Thoracic aorta (tissue), 2 donors: ENCODE data around the gene SLC7A7. TPM values are rescaled to one million over a fixed set of nuclear protein-coding genes. Genes with fewer than 3 reads are reported as not detected.

Source experiments
- ATAC-seq: fragments of 150-250 bp; one replicate; pipeline ENCODE4 v1.8.0; 2017; ENCODE audit warnings: low read depth; ENCODE audit not compliant: insufficient number of reproducible peaks, low FRiP score
- DNase-seq: peaks from one replicate; pipeline ENCODE4 v3.0.0-alpha.2; 2020; ENCODE audit warnings: low spot score
- H3K27ac ChIP-seq, 2 donors: fragments of 200-600 bp; sonication (generic); 1 replicate in 1 of 2; 2 replicates in 1 of 2; pipeline ENCODE4 v1.5.1; 2016; ENCODE audit warnings: mild to moderate bottlenecking in 2 of 2, moderate library complexity in 2 of 2
- H3K27me3 ChIP-seq: fragments of 200-600 bp; sonication (generic); replicated peaks from 2 replicates; pipeline ENCODE4 v1.6.0; 2016; ENCODE audit warnings: mild to moderate bottlenecking; ENCODE audit not compliant: insufficient read depth
- H3K36me3 ChIP-seq: fragments of 200-600 bp; sonication (generic); one replicate; pipeline ENCODE4 v1.5.1; 2016
- H3K4me1 ChIP-seq, 2 donors: fragments of 200-600 bp; sonication (generic); 1 replicate in 1 of 2; 2 replicates in 1 of 2; pipeline versions ENCODE4 v1.5.1 to v1.6.0; 2016; ENCODE audit warnings: low read depth in 2 of 2, mild to moderate bottlenecking in 1 of 2; ENCODE audit not compliant: control insufficient read depth in 1 of 2
- H3K4me3 ChIP-seq: fragments of 200-600 bp; sonication (generic); 2 replicates; pipeline ENCODE4 v1.5.1; 2016; ENCODE audit warnings: mild to moderate bottlenecking
- H3K9me3 ChIP-seq: fragments of 200-600 bp; sonication (generic); 2 replicates; pipeline ENCODE4 v1.5.1; 2016
- total RNA-seq, 2 donors: library from RNA; depleted of rRNA; stranded (reverse); fragments of >200 nt; gene quantifications; one replicate each; pipeline versions ENCODE4 v1.1.0 to v1.2.3, GENCODE V29; 2016
- TF ChIP-seq, protein P1 (sequence below): fragments of 200-600 bp; sonication (generic); IDR thresholded peaks from one replicate; pipeline ENCODE4 v1.5.1; 2019; ENCODE audit warnings: antibody characterized with exemption

The SLC7A7 gene
- total RNA-seq, 2 donors from 2014 or later: 34.4 to 38.5 TPM

DNA sequence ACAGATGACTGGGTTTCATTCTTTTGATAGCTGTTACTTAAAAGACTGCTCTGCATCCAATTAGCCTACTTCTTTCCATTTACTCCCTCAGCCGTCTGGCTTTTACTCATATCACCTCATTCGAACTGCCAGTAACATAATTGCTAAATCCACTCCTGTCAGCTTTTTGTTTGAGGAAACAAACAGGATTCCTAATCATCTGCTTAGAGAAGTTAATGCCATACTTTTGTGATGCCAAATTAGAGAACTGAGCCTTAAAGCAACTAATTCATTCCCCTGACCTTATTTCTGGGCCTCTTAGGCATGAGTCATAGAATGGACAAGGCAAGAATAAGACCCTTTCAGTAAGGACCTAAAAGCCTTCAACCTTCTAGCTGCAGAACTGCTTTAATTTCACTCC, 45.9 kb downstream of the SLC7A7 start:
- Histone ChIP-seq H3K4me1 (peaks cover 8 to 22% of the 10 kb centered on the region in 2 donors), H3K27ac (no peak overlapping the region), H3K27me3 (no peaks in the 10 kb centered on the region), H3K4me3 (no peak overlapping the region), H3K9me3 (no peaks in the 10 kb centered on the region), H3K36me3 (peaks cover 34% of the 10 kb centered on the region)
- TF ChIP-seq, protein P1, sequence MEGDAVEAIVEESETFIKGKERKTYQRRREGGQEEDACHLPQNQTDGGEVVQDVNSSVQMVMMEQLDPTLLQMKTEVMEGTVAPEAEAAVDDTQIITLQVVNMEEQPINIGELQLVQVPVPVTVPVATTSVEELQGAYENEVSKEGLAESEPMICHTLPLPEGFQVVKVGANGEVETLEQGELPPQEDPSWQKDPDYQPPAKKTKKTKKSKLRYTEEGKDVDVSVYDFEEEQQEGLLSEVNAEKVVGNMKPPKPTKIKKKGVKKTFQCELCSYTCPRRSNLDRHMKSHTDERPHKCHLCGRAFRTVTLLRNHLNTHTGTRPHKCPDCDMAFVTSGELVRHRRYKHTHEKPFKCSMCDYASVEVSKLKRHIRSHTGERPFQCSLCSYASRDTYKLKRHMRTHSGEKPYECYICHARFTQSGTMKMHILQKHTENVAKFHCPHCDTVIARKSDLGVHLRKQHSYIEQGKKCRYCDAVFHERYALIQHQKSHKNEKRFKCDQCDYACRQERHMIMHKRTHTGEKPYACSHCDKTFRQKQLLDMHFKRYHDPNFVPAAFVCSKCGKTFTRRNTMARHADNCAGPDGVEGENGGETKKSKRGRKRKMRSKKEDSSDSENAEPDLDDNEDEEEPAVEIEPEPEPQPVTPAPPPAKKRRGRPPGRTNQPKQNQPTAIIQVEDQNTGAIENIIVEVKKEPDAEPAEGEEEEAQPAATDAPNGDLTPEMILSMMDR: no peak
- ATAC-seq (no peak), DNase-seq (no peak)

GRCh38 chr14:22768947-22769346, 46.3 kb downstream of the SLC7A7 start:
- TF ChIP-seq, protein P1: no peak
- Histone ChIP-seq H3K4me3 (no peak overlapping the region), H3K36me3 (peaks cover 34% of the 10 kb centered on the region), H3K27me3 (no peaks in the 10 kb centered on the region), H3K9me3 (no peaks in the 10 kb centered on the region), H3K4me1 (peaks cover 8 to 22% of the 10 kb centered on the region in 2 donors), H3K27ac (no peak overlapping the region)
- DNase-seq (no peak), ATAC-seq (no peak)

- Histone ChIP-seq H3K4me3 (peak overlapping the region; percentile 86), H3K9me3 (no peaks in the 10 kb centered on the region), H3K27me3 (no peaks in the 10 kb centered on the region), H3K36me3 (peaks cover 31% of the 10 kb centered on the region), H3K4me1 (peaks cover 8 to 22% of the 10 kb centered on the region in 2 donors), H3K27ac (peak overlapping the region; percentile 64 to 79)
- ATAC-seq (no peak), DNase-seq (no peak)
- TF ChIP-seq, protein P1: no peak
Measured at GRCh38 chr14:22767323-22767589, 48.0 kb downstream of the SLC7A7 start.

- Histone ChIP-seq H3K27ac (peak within 1 kb of the TSS; percentile 64 to 79), H3K27me3 (no peaks in the 10 kb centered on the region), H3K36me3 (peaks cover 27% of the 10 kb centered on the region), H3K4me3 (peak within 1 kb of the TSS; percentile 86), H3K9me3 (peaks cover 2% of the 10 kb centered on the region), H3K4me1 (peaks cover 8 to 22% of the 10 kb centered on the region in 2 donors)
- peak; percentile 94 for ATAC-seq
- peak; percentile 92 for DNase-seq
- TF ChIP-seq, protein P1: no peak
Measured at GRCh38 chr14:22766457-22767322, 48.5 kb downstream of the SLC7A7 start, which contains the start of gene OXA1L. Gene OXA1L (plus strand): TSS chr14:22766688. CDS start chr14:22766702, 14 bp downstream.

DNA sequence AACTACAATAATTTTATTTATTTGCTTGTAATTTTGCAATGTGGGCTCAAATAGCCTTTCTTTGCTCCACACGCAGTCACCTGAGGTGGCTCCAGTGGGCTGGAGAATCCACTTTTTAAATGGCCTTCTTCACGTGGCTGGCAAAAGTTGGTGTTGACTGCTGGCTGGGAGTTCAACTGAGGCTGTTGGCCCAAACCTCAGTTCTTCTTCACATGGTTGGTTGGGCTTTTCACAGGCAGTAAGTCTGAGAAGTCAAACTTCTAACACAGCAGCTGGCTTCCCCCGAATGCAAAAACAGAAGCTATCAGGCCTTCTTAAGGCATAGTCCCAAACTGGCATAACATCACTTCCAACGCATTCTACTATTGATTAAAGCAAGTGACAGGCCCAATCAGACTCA, 50.9 kb downstream of the SLC7A7 start:
- Histone ChIP-seq H3K27ac (no peak overlapping the region), H3K4me1 (peaks cover 8 to 22% of the 10 kb centered on the region in 2 donors), H3K27me3 (no peaks in the 10 kb centered on the region), H3K36me3 (peaks cover 6% of the 10 kb centered on the region), H3K4me3 (no peak overlapping the region), H3K9me3 (peaks cover 8% of the 10 kb centered on the region)
- DNase-seq (no peak), ATAC-seq (no peak)
- TF ChIP-seq, protein P1: no peak
